Endothelial cell of coronary artery (primary cell): ENCODE measurements around the gene LARGE1. TPM values are rescaled to one million over a fixed set of nuclear protein-coding genes. Genes with fewer than 3 reads are reported as not detected.

ENCODE experiments used
- total RNA-seq: library from RNA; depleted of rRNA; stranded (reverse); fragments of >200 nt; gene quantifications from 2 replicates; pipeline ENCODE4 v1.2.3, GENCODE V29; 2014

LARGE1 gene
- total RNA-seq: 1.4 and 3.6 TPM in 2 replicates

DNA sequence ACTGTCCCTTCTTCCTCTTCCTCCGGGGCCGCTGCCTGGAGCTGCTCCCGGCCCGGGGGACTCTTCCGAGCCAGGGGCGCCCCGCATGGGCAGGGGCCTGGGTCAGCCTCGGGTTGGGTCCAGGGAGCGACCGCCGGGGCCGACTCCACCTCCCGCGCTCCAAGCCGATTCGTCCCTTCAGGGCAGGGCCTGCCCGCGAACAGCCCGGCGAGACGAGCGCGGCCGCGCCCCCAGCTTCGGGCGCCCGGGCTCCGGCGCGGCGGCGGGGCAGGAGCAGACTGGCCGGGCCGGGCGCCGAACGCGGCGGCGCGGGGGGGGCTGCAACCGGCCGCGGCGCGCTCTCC lies at the start of gene LARGE1:
Gene LARGE1 (minus strand): TSS at position 280 of the 344 bp plus-strand sequence.

